Measurements from ENCODE around the gene CDC14A.

Gene CDC14A

DNA sequence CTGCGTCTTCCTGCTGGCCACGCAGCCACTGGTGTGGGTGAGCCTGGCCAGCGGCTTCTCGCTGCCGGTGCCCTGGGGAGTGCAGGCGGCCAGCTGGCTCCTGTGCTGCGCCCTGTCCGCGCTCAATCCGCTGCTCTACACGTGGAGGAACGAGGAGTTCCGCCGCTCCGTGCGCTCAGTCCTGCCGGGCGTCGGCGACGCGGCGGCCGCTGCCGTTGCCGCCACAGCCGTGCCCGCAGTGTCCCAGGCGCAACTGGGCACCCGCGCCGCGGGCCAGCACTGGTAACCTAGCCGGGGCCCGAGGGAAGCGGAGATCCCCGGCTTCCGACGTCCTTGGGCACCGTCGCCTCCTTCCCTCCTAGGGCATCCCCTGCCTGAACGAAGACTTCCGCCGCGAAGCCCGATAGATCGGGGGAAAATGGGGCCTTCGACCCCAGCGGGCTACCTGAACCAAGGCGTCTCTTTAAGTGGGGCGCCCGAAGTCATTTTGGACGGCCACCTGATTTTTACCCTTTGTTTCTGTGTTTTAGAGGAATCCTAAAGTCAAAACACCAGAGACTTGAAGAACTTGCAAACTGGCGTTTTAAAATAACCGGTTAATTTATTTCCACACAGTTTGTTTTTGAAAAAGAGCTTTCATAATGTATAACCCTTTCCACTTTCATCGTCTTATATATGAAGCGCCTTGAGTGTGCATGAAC, 187.7 kb downstream of the CDC14A start:
- peak in 1 of 2 experiments; percentile 36 for DNase-seq (ENCODE audit: low read depth in 1 of 2, low spot score in 1 of 2)
- Histone ChIP-seq H3K27ac (replicated peaks) (no peak overlapping the region), H3K27me3 (ENCODE audit: insufficient read depth, poor library complexity, severe bottlenecking) (no peaks in the 10 kb centered on the region), H3K4me3 (replicated peaks; ENCODE audit: insufficient read depth, low read length) (peak overlapping the region; percentile 36)
- TF ChIP-seq, protein P1, sequence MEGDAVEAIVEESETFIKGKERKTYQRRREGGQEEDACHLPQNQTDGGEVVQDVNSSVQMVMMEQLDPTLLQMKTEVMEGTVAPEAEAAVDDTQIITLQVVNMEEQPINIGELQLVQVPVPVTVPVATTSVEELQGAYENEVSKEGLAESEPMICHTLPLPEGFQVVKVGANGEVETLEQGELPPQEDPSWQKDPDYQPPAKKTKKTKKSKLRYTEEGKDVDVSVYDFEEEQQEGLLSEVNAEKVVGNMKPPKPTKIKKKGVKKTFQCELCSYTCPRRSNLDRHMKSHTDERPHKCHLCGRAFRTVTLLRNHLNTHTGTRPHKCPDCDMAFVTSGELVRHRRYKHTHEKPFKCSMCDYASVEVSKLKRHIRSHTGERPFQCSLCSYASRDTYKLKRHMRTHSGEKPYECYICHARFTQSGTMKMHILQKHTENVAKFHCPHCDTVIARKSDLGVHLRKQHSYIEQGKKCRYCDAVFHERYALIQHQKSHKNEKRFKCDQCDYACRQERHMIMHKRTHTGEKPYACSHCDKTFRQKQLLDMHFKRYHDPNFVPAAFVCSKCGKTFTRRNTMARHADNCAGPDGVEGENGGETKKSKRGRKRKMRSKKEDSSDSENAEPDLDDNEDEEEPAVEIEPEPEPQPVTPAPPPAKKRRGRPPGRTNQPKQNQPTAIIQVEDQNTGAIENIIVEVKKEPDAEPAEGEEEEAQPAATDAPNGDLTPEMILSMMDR (IDR thresholded peaks at IDR 0.05; ENCODE audit: insufficient read depth, low read length): no peak
- TF ChIP-seq GABPA (IDR thresholded peaks at IDR 0.05; ENCODE audit: low read depth): no peak
- no peak for TF ChIP-seq POLR2AphosphoS5 (IDR thresholded peaks at IDR 0.05; ENCODE audit: low read depth)
- no peak for TF ChIP-seq SPI1 (IDR thresholded peaks at IDR 0.05; ENCODE audit: borderline replicate concordance, low read depth)
- TF ChIP-seq, protein P2, sequence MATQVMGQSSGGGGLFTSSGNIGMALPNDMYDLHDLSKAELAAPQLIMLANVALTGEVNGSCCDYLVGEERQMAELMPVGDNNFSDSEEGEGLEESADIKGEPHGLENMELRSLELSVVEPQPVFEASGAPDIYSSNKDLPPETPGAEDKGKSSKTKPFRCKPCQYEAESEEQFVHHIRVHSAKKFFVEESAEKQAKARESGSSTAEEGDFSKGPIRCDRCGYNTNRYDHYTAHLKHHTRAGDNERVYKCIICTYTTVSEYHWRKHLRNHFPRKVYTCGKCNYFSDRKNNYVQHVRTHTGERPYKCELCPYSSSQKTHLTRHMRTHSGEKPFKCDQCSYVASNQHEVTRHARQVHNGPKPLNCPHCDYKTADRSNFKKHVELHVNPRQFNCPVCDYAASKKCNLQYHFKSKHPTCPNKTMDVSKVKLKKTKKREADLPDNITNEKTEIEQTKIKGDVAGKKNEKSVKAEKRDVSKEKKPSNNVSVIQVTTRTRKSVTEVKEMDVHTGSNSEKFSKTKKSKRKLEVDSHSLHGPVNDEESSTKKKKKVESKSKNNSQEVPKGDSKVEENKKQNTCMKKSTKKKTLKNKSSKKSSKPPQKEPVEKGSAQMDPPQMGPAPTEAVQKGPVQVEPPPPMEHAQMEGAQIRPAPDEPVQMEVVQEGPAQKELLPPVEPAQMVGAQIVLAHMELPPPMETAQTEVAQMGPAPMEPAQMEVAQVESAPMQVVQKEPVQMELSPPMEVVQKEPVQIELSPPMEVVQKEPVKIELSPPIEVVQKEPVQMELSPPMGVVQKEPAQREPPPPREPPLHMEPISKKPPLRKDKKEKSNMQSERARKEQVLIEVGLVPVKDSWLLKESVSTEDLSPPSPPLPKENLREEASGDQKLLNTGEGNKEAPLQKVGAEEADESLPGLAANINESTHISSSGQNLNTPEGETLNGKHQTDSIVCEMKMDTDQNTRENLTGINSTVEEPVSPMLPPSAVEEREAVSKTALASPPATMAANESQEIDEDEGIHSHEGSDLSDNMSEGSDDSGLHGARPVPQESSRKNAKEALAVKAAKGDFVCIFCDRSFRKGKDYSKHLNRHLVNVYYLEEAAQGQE (IDR thresholded peaks at IDR 0.05; ENCODE audit: insufficient replicate concordance, low read depth): no peak

DNA sequence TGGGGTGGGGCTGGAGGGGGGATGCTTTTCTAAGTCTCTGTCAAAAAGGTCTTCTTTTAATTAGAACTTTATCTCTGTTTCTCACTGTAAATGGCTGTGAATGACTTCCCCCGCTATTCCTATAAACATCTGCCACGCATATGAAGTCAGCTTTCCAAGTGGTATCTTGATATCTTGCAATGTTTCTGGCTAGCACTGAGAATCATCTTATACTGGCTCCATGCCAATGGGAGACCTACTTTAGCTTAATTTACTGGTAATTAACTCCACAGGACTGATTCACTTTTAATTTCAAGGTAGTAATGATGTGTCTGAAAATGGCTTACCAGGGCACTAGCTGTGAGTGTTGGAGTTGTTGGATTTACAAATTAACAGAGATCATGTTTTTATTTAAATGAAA, 190.0 kb downstream of the CDC14A start:
- TF ChIP-seq, protein P2 (IDR thresholded peaks at IDR 0.05; ENCODE audit: insufficient replicate concordance, low read depth): no peak
- TF ChIP-seq SPI1 (IDR thresholded peaks at IDR 0.05; ENCODE audit: borderline replicate concordance, low read depth): no peak
- TF ChIP-seq POLR2AphosphoS5 (IDR thresholded peaks at IDR 0.05; ENCODE audit: low read depth): no peak
- TF ChIP-seq, protein P1 (IDR thresholded peaks at IDR 0.05; ENCODE audit: insufficient read depth, low read length): no peak
- no peak for TF ChIP-seq GABPA (IDR thresholded peaks at IDR 0.05; ENCODE audit: low read depth)
- Histone ChIP-seq H3K27me3 (ENCODE audit: insufficient read depth, poor library complexity, severe bottlenecking) (no peaks in the 10 kb centered on the region), H3K4me3 (replicated peaks; ENCODE audit: insufficient read depth, low read length) (no peak overlapping the region), H3K27ac (replicated peaks) (no peak overlapping the region)
- DNase-seq (ENCODE audit: low read depth in 1 of 2, low spot score in 1 of 2): no peak

GRCh38 chr1:100543640-100544039, 191.3 kb downstream of the CDC14A start:
- no peak overlapping the region for H3K27ac ChIP-seq (replicated peaks)
- peak in 1 of 2 experiments; percentile 61 for DNase-seq (ENCODE audit: low read depth in 1 of 2, low spot score in 1 of 2)

More at GRCh38 chr1:100543640-100544039, 191.3 kb downstream of the CDC14A start:
- H3K4me3 ChIP-seq (replicated peaks; ENCODE audit: insufficient read depth, low read length): no peak overlapping the region
- TF ChIP-seq, protein P1 (IDR thresholded peaks at IDR 0.05; ENCODE audit: insufficient read depth, low read length): peak; percentile 36
- no peak for TF ChIP-seq POLR2AphosphoS5 (IDR thresholded peaks at IDR 0.05; ENCODE audit: low read depth)
- no peaks in the 10 kb centered on the region for H3K27me3 ChIP-seq (ENCODE audit: insufficient read depth, poor library complexity, severe bottlenecking)
